Measurements from ENCODE around the gene INPP5A. TPM values are rescaled to one million over a fixed set of nuclear protein-coding genes. Genes with fewer than 3 reads are reported as not detected.

The INPP5A gene
- total and polyA plus RNA-seq, 10 donors, result 11.1 to 41.3 (median 30.8) TPM

DNA sequence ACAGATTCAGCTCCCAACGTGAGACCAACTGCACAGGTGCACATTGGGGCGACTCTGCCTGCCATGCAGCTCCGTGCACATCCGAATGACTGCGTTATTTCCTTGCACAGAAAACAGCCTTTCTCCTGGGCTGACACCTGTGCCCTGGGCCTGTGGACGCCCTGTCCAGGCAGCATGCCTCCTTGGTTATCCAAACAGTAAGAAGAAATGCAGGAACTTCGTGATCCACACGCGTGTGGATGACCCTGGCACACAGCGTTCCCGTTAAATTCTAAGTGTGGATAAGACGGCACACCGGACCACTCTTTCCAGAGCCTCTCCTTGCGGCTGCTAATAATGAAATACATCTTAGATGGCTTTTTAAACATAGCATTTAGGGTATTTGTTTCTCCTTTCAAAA is 208.8 kb downstream of the INPP5A start:
- intact Hi-C loops (cut with DNase I; ENCODE audit: low total_unique reads), result no loop called here
- Histone ChIP-seq H3K27ac (no peak overlapping the region), H3K4me1 (no peaks in the 10 kb centered on the region), H3K36me3 (peaks cover 0 to 83% (median 33%) of the 10 kb centered on the region in 6 donors), H3K9me3 (no peaks in the 10 kb centered on the region), H3K4me3 (no peak overlapping the region), H3K27me3 (replicated peaks in 1 of 7) (no peaks in the 10 kb centered on the region)
- WGBS, 5 donors, result 91 to 95% (median 93%) methylated on average over 14 of the region's 14 CpGs
- DNase-seq, result no peak
- TF ChIP-seq POLR2AphosphoS5 (IDR thresholded peaks at IDR 0.05) (no peak), POLR2A (IDR thresholded peaks at IDR 0.05) (no peak)
- TF ChIP-seq, protein P1, sequence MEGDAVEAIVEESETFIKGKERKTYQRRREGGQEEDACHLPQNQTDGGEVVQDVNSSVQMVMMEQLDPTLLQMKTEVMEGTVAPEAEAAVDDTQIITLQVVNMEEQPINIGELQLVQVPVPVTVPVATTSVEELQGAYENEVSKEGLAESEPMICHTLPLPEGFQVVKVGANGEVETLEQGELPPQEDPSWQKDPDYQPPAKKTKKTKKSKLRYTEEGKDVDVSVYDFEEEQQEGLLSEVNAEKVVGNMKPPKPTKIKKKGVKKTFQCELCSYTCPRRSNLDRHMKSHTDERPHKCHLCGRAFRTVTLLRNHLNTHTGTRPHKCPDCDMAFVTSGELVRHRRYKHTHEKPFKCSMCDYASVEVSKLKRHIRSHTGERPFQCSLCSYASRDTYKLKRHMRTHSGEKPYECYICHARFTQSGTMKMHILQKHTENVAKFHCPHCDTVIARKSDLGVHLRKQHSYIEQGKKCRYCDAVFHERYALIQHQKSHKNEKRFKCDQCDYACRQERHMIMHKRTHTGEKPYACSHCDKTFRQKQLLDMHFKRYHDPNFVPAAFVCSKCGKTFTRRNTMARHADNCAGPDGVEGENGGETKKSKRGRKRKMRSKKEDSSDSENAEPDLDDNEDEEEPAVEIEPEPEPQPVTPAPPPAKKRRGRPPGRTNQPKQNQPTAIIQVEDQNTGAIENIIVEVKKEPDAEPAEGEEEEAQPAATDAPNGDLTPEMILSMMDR (IDR thresholded peaks at IDR 0.05 in 8 of 11, conservative IDR thresholded peaks at IDR 0.05 in 3 of 11), result no peak

DNA sequence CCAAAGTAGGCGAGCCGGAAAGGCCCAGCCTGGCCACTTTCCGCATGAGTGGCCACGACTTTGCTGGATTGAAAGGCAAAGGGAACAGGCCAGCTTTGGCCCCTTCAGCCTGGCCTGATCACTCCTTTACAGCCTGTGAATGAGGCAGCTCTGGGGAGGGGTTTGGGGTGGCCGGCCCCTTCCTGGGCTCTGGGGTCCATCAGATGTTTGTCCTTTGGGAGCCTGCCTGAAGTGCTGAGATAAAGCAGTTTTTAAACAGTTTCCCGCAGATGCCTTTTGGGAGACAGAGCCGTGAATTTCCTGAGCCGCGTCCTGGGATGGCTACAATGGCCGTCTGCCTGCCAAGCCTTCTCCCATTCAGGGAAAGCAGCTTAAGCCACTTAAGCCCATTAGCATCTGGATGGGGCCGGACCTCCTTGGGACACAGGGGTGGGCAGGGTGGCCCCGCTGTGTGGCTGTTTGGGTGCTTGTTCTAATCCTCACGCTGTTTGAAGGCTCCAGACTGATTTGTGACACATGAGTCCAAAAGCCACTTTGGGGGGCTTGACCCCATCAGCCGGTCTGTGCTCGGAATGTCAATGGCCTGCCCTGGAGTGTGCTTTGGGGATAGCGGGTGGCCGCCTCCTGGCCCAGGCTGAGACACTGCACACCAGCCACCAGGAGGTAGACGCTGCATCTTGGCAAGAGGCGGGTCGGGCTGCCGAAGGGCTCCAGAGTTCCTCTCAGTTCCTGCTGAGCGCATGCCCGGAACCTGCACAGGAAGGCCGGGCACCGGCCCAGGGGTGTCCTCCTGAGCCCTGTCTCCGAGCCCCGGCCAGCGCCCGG is 209.4 kb downstream of the INPP5A start:
- no peaks in the 10 kb centered on the region for H3K9me3 ChIP-seq
- no peaks in the 10 kb centered on the region for H3K4me1 ChIP-seq
- H3K4me3 ChIP-seq, result no peak overlapping the region
- peaks cover 0 to 83% (median 30%) of the 10 kb centered on the region in 6 donors for H3K36me3 ChIP-seq
- no peaks in the 10 kb centered on the region for H3K27me3 ChIP-seq (replicated peaks in 1 of 7)
- TF ChIP-seq, protein P1 (IDR thresholded peaks at IDR 0.05 in 8 of 11, conservative IDR thresholded peaks at IDR 0.05 in 3 of 11), result no peak
- TF ChIP-seq POLR2AphosphoS5 (IDR thresholded peaks at IDR 0.05) (no peak), POLR2A (IDR thresholded peaks at IDR 0.05) (no peak)
- no peak for DNase-seq
- H3K27ac ChIP-seq, result no peak overlapping the region
- intact Hi-C loops (cut with DNase I; ENCODE audit: low total_unique reads), result no loop called here
- 82 to 92% (median 86%) methylated on average over 23 to 29 of the region's 29 CpGs for WGBS, 5 donors

DNA sequence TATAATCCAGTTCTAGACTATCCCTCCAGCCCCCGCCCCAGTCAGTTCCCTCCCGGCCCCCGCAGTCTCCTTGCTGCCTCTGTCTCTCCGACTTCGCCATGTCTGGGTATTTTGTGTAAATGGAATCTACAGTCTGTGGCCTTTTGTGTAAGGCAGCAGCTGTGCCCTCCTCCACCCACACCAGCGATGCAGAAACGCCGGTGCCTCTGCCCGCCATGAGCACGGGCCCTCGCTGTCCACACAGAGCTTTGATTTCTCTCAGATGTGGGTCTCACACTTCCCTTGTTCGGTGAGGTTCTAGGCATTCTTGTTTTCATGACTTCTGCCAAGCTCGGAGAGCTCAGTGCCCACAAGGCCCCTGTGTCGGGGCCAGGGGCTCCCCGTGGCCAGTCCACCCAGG is 210.5 kb downstream of the INPP5A start:
- DNase-seq, result no peak
- intact Hi-C loops (cut with DNase I; ENCODE audit: low total_unique reads), result no loop called here

More for the DNA sequence above, 210.5 kb downstream of the INPP5A start:
- TF ChIP-seq POLR2AphosphoS5 (IDR thresholded peaks at IDR 0.05) (no peak), POLR2A (IDR thresholded peaks at IDR 0.05) (no peak)
- TF ChIP-seq, protein P1 (IDR thresholded peaks at IDR 0.05 in 8 of 11, conservative IDR thresholded peaks at IDR 0.05 in 3 of 11), result no peak
- peaks cover 0 to 84% (median 32%) of the 10 kb centered on the region in 6 donors for H3K36me3 ChIP-seq
- H3K27me3 ChIP-seq (replicated peaks in 1 of 7), result no peaks in the 10 kb centered on the region
- no peaks in the 10 kb centered on the region for H3K4me1 ChIP-seq
- WGBS, 5 donors, result 88 to 94% (median 91%) methylated on average over 15 of the region's 15 CpGs
- H3K4me3 ChIP-seq, result no peak overlapping the region
- H3K9me3 ChIP-seq, result no peaks in the 10 kb centered on the region
- H3K27ac ChIP-seq, result no peak overlapping the region
